BJ (cell line): ENCODE data around the gene KRT8. TPM values are rescaled to one million over a fixed set of nuclear protein-coding genes. Genes with fewer than 3 reads are reported as not detected.

Source experiments
- CTCF ChIA-PET: fragments of 350-600 bp; formaldehyde crosslinking; extraction: SDS; loops from one replicate; lab custom pipeline; 2021; ENCODE audit warnings: antibody characterized with exemption, inconsistent platforms; lab: Yijun Ruan, JAX
- POLR2A ChIA-PET: fragments of 300-600 bp; sonication (Branson Sonifier 250); formaldehyde crosslinking; extraction: SDS; loops from one replicate; lab custom pipeline; 2021; ENCODE audit warnings: antibody characterized with exemption; lab: Charles Lee
- DNase-seq: peaks from one replicate; pipeline ENCODE4 v3.0.0-alpha.2; 2011; ENCODE audit warnings: low read depth
- H3K27me3 ChIP-seq: 2 replicates; pipeline ENCODE4 v1.6.0; 2011; ENCODE audit warnings: low read length; ENCODE audit not compliant: control insufficient read depth, insufficient read depth
- H3K36me3 ChIP-seq: 2 replicates; pipeline ENCODE4 v1.5.1; 2011; ENCODE audit warnings: low read length; ENCODE audit not compliant: control insufficient read depth, insufficient read depth
- H3K4me3 ChIP-seq: 2 replicates; pipeline ENCODE4 v1.5.1; 2011; ENCODE audit warnings: low read depth, mild to moderate bottlenecking, control low read depth, low read length
- CTCF ChIP-seq: IDR thresholded peaks from 2 replicates; pipeline ENCODE4 v1.5.1; 2011; ENCODE audit warnings: low read depth, mild to moderate bottlenecking, control low read depth, inconsistent platforms, low read length, moderate library complexity; ENCODE audit not compliant: insufficient read depth
- polyA plus RNA-seq: library from polyadenylated mRNA; depleted of rRNA; stranded (reverse); fragments of >200 nt; gene quantifications from 2 replicates; pipeline ENCODE4 v1.2.3, GENCODE V29; 2011

Gene KRT8
- polyA plus RNA-seq, 1 experiment: 41.6 TPM

DNA sequence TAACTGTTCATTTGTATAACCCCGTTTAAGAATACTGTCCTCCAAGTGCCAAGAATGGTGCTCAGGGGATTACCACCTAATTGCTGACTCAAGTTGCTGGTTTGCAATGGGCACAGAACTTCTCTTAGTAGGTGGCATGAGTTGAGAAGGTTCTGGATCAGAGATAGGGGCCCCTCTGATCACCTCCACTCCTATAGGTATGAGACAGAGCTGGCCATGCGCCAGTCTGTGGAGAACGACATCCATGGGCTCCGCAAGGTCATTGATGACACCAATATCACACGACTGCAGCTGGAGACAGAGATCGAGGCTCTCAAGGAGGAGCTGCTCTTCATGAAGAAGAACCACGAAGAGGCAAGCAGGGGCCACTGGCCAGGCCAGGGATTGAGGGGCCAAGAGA, 45.7 kb upstream of the KRT8 start:
- no peak for DNase-seq
- Histone ChIP-seq H3K4me3 (peak overlapping the region; percentile 75), H3K27me3 (no peaks in the 10 kb centered on the region), H3K36me3 (peaks cover 12% of the 10 kb centered on the region)
- POLR2A ChIA-PET: no interaction called here
- no peak for TF ChIP-seq CTCF
- CTCF ChIA-PET: interaction anchor here (0.7 to 2.7 kb wide), 4 partner anchors 29 to 234 kb away, joined by 3 to 23 read pairs (median 12); no protein-coding TSS in a partner anchor

DNA sequence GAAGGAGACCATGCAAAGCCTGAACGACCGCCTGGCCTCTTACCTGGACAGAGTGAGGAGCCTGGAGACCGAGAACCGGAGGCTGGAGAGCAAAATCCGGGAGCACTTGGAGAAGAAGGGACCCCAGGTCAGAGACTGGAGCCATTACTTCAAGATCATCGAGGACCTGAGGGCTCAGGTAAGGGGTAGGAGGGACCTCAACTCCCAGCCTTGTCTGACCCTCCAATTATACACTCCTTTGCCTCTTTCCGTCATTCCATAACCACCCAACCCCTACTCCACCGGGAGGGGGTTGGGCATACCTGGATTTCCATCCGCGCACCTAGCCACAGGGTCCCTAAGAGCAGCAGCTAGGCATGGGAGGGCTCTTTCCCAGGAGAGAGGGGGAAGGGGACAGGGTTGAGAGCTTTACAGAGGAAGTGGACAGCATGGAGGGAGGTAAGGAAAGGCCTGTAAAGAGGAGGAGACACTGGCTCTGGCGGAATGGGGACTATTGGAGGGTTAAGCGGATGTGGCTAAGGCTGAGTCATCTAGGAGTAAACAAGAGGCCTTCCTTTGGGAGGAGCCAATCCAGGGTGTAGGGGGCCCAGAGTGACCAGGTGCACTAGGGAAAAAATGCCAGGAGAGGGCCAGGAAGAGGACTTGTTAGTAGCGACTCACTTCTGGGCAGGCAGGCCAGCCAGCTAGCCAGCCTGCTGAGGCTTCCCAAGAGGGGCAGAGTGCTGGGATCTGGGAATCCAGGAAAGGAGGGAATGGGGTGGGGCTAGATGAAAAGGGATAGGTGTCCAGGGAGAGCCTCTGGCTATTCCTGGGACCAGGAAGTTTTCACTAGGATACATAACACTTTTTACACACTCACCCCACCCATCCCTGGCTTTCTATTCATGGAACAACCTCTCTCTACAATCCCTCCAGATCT, 44.8 kb upstream of the KRT8 start:
- POLR2A ChIA-PET: no interaction called here
- TF ChIP-seq CTCF: no peak
- H3K4me3 ChIP-seq: peak overlapping the region; percentile 75
- H3K27me3 ChIP-seq: no peaks in the 10 kb centered on the region
- peak; percentile 73 for DNase-seq
- CTCF ChIA-PET: interaction anchor here (1.4 to 2.7 kb wide), 2 partner anchors 65 to 66 kb away, joined by 4 to 23 read pairs; no protein-coding TSS in a partner anchor
- H3K36me3 ChIP-seq: peaks cover 12% of the 10 kb centered on the region

DNA sequence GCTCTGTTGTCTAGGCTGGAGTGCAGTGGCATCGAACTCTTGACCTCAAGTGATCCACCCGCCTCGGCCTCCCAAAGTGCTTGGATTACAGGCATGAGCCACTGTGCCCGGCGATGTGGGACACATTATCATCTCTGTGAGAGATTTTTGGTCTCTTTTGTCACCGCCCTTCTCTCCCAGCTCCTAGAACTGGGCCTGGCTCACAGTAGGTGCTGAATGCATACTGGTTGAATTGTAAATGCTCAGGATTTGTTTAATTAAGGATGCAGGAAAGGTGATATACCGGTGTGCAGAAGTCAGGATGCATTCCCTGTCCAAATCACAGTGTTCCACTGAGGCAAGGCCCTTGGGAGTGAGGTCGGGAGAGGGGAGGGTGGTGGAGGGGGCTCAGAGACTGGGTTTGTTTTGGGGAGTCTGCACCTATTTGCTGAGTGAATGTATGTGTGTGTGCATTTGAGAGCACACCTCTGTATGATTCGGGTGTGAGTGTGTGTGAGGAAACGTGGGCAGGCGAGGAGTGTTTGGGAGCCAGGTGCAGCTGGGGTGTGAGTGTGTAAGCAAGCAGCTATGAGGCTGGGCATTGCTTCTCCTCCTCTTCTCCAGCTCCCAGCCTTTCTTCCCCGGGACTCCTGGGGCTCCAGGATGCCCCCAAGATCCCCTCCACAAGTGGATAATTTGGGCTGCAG, 43.0 kb upstream of the KRT8 start:
- no peak for TF ChIP-seq CTCF
- CTCF ChIA-PET: interaction anchor here (2.3 kb wide), 1 partner anchor 68 kb away, joined by 9 read pairs; no protein-coding TSS in a partner anchor
- H3K4me3 ChIP-seq: no peak overlapping the region
- POLR2A ChIA-PET: no interaction called here
- DNase-seq: no peak
- no peaks in the 10 kb centered on the region for H3K27me3 ChIP-seq
- H3K36me3 ChIP-seq: peaks cover 10% of the 10 kb centered on the region

DNA sequence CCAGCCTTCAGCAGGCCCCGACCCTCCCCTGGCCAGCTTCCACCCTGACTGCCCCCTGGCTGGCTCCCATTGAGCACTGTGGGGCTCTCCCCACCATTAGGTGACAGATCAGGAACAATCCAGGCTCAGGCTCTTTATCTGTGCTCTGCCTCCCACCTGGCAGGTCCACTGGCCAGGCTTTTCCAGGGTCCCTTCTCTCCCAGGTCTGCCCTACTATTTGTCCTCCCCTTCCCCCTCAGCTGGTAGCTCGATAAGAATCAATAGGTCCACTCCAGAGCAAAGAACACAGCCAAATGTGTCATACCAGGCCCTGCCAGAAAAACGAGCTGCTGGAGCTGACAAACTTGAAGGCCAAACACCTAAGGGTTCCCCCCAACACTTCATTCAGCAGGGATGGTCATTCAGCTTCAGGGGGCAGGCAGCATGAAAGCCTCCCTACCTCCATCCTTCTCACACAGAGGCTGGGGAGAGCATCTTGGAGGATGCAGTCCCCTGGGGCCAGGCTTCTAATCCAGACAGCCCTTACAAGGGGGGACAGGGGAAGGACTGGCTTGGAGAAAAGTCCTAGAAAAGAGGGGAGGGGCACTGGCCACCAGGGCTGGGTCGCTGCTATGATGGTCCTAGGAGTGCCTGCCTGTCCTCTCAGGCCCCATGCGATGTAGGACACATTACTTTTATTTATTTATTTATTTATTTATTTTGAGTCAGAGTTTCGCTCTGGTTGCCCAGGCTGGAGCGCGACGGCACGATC, 42.1 kb upstream of the KRT8 start:
- ChIA-PET POLR2A (interaction anchor here (0.6 kb wide), 1 partner anchor 40 kb away, joined by 3 read pairs; no protein-coding TSS in a partner anchor), CTCF (interaction anchor here (2.3 to 3.1 kb wide), 3 partner anchors 33 to 67 kb away, joined by 9 to 25 read pairs (median 18); no protein-coding TSS in a partner anchor)
- TF ChIP-seq CTCF: no peak
- H3K27me3 ChIP-seq: no peaks in the 10 kb centered on the region
- peaks cover 7% of the 10 kb centered on the region for H3K36me3 ChIP-seq
- DNase-seq: no peak
- no peak overlapping the region for H3K4me3 ChIP-seq
